H1 (cell line): ENCODE data around the gene ST13. TPM values are rescaled to one million over a fixed set of nuclear protein-coding genes. Genes with fewer than 3 reads are reported as not detected.

Source experiments
- CTCF ChIA-PET: fragments of 300-600 bp; sonication (Branson Sonifier 250); formaldehyde crosslinking; loops from one replicate; lab custom pipeline; 2021; ENCODE audit not compliant: partially characterized antibody; lab: Charles Lee
- POLR2A ChIA-PET: fragments of 300-600 bp; sonication (Branson Sonifier 250); formaldehyde crosslinking; loops from one replicate; lab custom pipeline; 2021; ENCODE audit warnings: inconsistent platforms; ENCODE audit not compliant: partially characterized antibody; lab: Charles Lee
- DNase-seq, 2 experiments: peaks; one replicate each; pipeline versions ENCODE4 v3.0.0 to v3.0.0-alpha.2; 2010 to 2022; ENCODE audit warnings: low spot score in 2 of 2, low read depth in 1 of 2, mixed read lengths in 1 of 2
- FAIRE-seq: peaks from 2 replicates; lab custom pipeline; 2011; peaks lifted over from hg19 to GRCh38; lab: Jason Lieb, UNC
- H2AFZ ChIP-seq: 2 replicates; pipeline ENCODE4 v1.8.1; 2012; ENCODE audit warnings: low read length, inconsistent platforms
- H2AK5ac ChIP-seq: 2 replicates; pipeline ENCODE4 v1.6.1; 2013; ENCODE audit warnings: low read depth, low read length
- H2BK120ac ChIP-seq: replicated peaks from 2 replicates; pipeline ENCODE3; 2013; ENCODE audit warnings: low read depth, low read length, inconsistent platforms
- H2BK12ac ChIP-seq: 2 replicates; pipeline ENCODE4 v1.6.1; 2013; ENCODE audit warnings: low read depth, low read length
- H2BK15ac ChIP-seq: 2 replicates; pipeline ENCODE4 v1.6.1; 2013; ENCODE audit warnings: low read length
- H2BK20ac ChIP-seq: 2 replicates; pipeline ENCODE4 v1.6.1; 2013; ENCODE audit warnings: low read length
- H2BK5ac ChIP-seq: 2 replicates; pipeline ENCODE4 v1.6.1; 2013; ENCODE audit warnings: low read depth, low read length
- H3K14ac ChIP-seq: 2 replicates; pipeline ENCODE4 v1.6.1; 2013; ENCODE audit warnings: inconsistent platforms; ENCODE audit not compliant: insufficient read length
- H3K18ac ChIP-seq: 2 replicates; pipeline ENCODE4 v1.6.1; 2013; ENCODE audit warnings: low read length; ENCODE audit errors: extremely low read depth
- H3K23ac ChIP-seq: 2 replicates; pipeline ENCODE4 v1.6.1; 2013; ENCODE audit warnings: inconsistent platforms; ENCODE audit not compliant: insufficient read length
- H3K23me2 ChIP-seq: 2 replicates; pipeline ENCODE4 v1.6.1; 2013; ENCODE audit warnings: low read depth, low read length
- H3K27ac ChIP-seq: 2 replicates; pipeline ENCODE4 v1.6.1; 2011; ENCODE audit warnings: low read depth, low read length, inconsistent platforms
- H3K27me3 ChIP-seq, 4 experiments: replicated peaks in 1 of 4; 1 replicate in 1 of 4; 2 replicates in 3 of 4; pipeline versions ENCODE4 v1.6.1 to v1.8.1; 2011 to 2013; ENCODE audit warnings: low read length in 3 of 4, mild to moderate bottlenecking in 3 of 4, inconsistent platforms in 2 of 4, mixed read lengths in 2 of 4, moderate library complexity in 1 of 4; ENCODE audit not compliant: control insufficient read depth in 3 of 4, insufficient read depth in 3 of 4; ENCODE audit errors: extremely low read depth in 1 of 4
- H3K36me3 ChIP-seq, 4 experiments: 2 replicates each; pipeline versions ENCODE4 v1.6.1 to v1.8.1; 2011 to 2013; ENCODE audit warnings: mild to moderate bottlenecking in 4 of 4, low read length in 3 of 4, moderate library complexity in 2 of 4, control low read depth in 1 of 4, inconsistent platforms in 1 of 4; ENCODE audit not compliant: insufficient read depth in 4 of 4, control insufficient read depth in 2 of 4
- H3K4ac ChIP-seq: replicated peaks from 2 replicates; pipeline ENCODE3; 2013; ENCODE audit warnings: low read length, low read depth, mixed read lengths, inconsistent platforms; ENCODE audit not compliant: insufficient read length
- H3K4me1 ChIP-seq, 4 experiments: replicated peaks in 1 of 4; 1 replicate in 1 of 4; 2 replicates in 3 of 4; pipeline versions ENCODE4 v1.6.1 to v1.8.1; 2011 to 2013; ENCODE audit warnings: low read length in 3 of 4, inconsistent platforms in 2 of 4, mixed read lengths in 1 of 4; ENCODE audit not compliant: insufficient read depth in 4 of 4, control insufficient read depth in 3 of 4
- H3K4me2 ChIP-seq, 2 experiments: 2 replicates each; pipeline versions ENCODE4 v1.6.1 to v1.8.1; 2011 to 2013; ENCODE audit warnings: low read depth in 2 of 2, low read length in 2 of 2, control low read depth in 1 of 2, inconsistent platforms in 1 of 2, mild to moderate bottlenecking in 1 of 2; ENCODE audit not compliant: insufficient read depth in 1 of 2
- H3K4me3 ChIP-seq, 4 experiments: fragments of 200-600, 300-600 bp in 1 of 4; sonication (generic), shearing (Covaris generic), sonication (Bioruptor Twin) in 1 of 4; 2 replicates each; pipeline versions ENCODE4 v1.5.1 to v1.8.1; 2011 to 2016; ENCODE audit warnings: low read length in 4 of 4, low read depth in 3 of 4, control low read depth in 2 of 4, inconsistent platforms in 2 of 4, mild to moderate bottlenecking in 2 of 4, mixed read lengths in 1 of 4, moderate library complexity in 1 of 4; ENCODE audit not compliant: insufficient read depth in 2 of 4; ENCODE audit errors: extremely low read depth in 1 of 4
- H3K56ac ChIP-seq: replicated peaks from 2 replicates; pipeline ENCODE3; 2013; ENCODE audit warnings: low read depth, mild to moderate bottlenecking, mixed read lengths, low read length, inconsistent platforms; ENCODE audit not compliant: insufficient read length
- H3K79me1 ChIP-seq: 2 replicates; pipeline ENCODE4 v1.6.1; 2013; ENCODE audit warnings: low read depth, low read length, control low read depth
- H3K79me2 ChIP-seq, 2 experiments: 2 replicates each; pipeline versions ENCODE4 v1.6.1 to v1.8.1; 2012 to 2013; ENCODE audit warnings: low read length in 2 of 2, mild to moderate bottlenecking in 2 of 2, inconsistent platforms in 1 of 2; ENCODE audit not compliant: insufficient read depth in 2 of 2, control insufficient read depth in 1 of 2
- H3K9ac ChIP-seq, 4 experiments: replicated peaks in 1 of 4; 1 replicate in 1 of 4; 2 replicates in 3 of 4; pipeline versions ENCODE4 v1.6.1 to v1.8.1; 2011 to 2013; ENCODE audit warnings: low read depth in 3 of 4, low read length in 3 of 4, control low read depth in 2 of 4, mild to moderate bottlenecking in 2 of 4, moderate library complexity in 2 of 4, inconsistent platforms in 1 of 4; ENCODE audit errors: extremely low read depth in 1 of 4
- H3K9me3 ChIP-seq, 2 experiments: 2 replicates each; pipeline versions ENCODE4 v1.6.1 to v1.8.1; 2012 to 2013; ENCODE audit warnings: mild to moderate bottlenecking in 2 of 2, moderate library complexity in 2 of 2, control low read depth in 1 of 2, inconsistent platforms in 1 of 2, low read depth in 1 of 2, low read length in 1 of 2, mixed read lengths in 1 of 2; ENCODE audit not compliant: insufficient read depth in 2 of 2
- H4K20me1 ChIP-seq, 2 experiments: replicated peaks in 1 of 2; 2 replicates each; pipeline versions ENCODE3 to v1.8.1; 2011 to 2013; ENCODE audit warnings: inconsistent platforms in 2 of 2, low read length in 2 of 2, mild to moderate bottlenecking in 1 of 2; ENCODE audit not compliant: insufficient read depth in 2 of 2, control insufficient read depth in 1 of 2
- H4K5ac ChIP-seq: 2 replicates; pipeline ENCODE4 v1.6.1; 2013; ENCODE audit warnings: low read length, low read depth, mixed read lengths, inconsistent platforms; ENCODE audit not compliant: insufficient read length
- H4K8ac ChIP-seq: 2 replicates; pipeline ENCODE4 v1.8.0; 2013; ENCODE audit warnings: mild to moderate bottlenecking, moderate library complexity, low read length, inconsistent platforms; ENCODE audit not compliant: insufficient read depth; ENCODE audit errors: extremely low read depth
- H4K91ac ChIP-seq: replicated peaks from 2 replicates; pipeline ENCODE3; 2013; ENCODE audit warnings: low read length, mixed read lengths, inconsistent platforms; ENCODE audit not compliant: insufficient read length
- CBX8 ChIP-seq: fragments of 300-800, 300-1000 bp; sonication (generic); IDR thresholded peaks from 2 replicates; pipeline ENCODE4 v1.7.1; 2016; ENCODE audit warnings: low read depth, low read length, borderline replicate concordance
- CHD1 ChIP-seq: IDR thresholded peaks from 2 replicates; pipeline ENCODE4 v1.6.1; 2012; ENCODE audit warnings: low read depth, low read length, improper control_type of control experiment
- GABPA ChIP-seq: IDR thresholded peaks from 2 replicates; pipeline ENCODE4 v1.6.1; 2011; ENCODE audit warnings: mild to moderate bottlenecking, low read length, moderate library complexity, borderline replicate concordance; ENCODE audit not compliant: insufficient read depth
- JUND ChIP-seq: IDR thresholded peaks from 2 replicates; pipeline ENCODE4 v1.6.1; 2011; ENCODE audit warnings: mild to moderate bottlenecking, improper control_type of control experiment, low read length
- POLR2A ChIP-seq, 2 experiments: IDR thresholded peaks; 1 replicate in 1 of 2; 2 replicates in 1 of 2; pipeline ENCODE4 v1.6.1; 2011; ENCODE audit warnings: low read depth in 2 of 2, low read length in 2 of 2, mild to moderate bottlenecking in 2 of 2; ENCODE audit errors: control extremely low read depth in 1 of 2
- SP4 ChIP-seq: IDR thresholded peaks from 2 replicates; pipeline ENCODE4 v1.6.1; 2012; ENCODE audit warnings: low read length, inconsistent platforms
- SRF ChIP-seq: IDR thresholded peaks from 2 replicates; pipeline ENCODE4 v1.6.1; 2011; ENCODE audit warnings: mild to moderate bottlenecking, low read depth, low read length, moderate library complexity
- WGBS, 2 experiments: shearing (Covaris generic) in 1 of 2; methylation state at CpG; one replicate each; pipeline versions ENCODE4 v1.1.6 to v1.1.7; 2013 to 2015; ENCODE audit warnings: low lambda C conversion rate in 2 of 2, mixed read lengths in 2 of 2, inconsistent platforms in 1 of 2, low coverage in 1 of 2, missing lambda C conversion rate in 1 of 2; ENCODE audit not compliant: insufficient replicate concordance in 2 of 2, insufficient coverage in 1 of 2, insufficient read length in 1 of 2; ENCODE audit errors: extremely low coverage in 1 of 2, missing lambda C conversion rate in 1 of 2; 5-methylcytosine and 5-hydroxymethylcytosine counted together
- polyA plus RNA-seq, 7 experiments: library from polyadenylated mRNA; depleted of rRNA in 3 of 7; stranded (reverse) in 5 of 7; unstranded in 2 of 7; fragments of >200 nt in 5 of 7; fragments of 200-250 nt in 2 of 7; gene quantifications; 1 replicate in 5 of 7; 2 replicates in 1 of 7; 4 replicates in 1 of 7; pipeline versions ENCODE4 v1.2.1 to v1.2.3, GENCODE V29; 2011 to 2013; ENCODE audit warnings: missing spikeins in 2 of 7, mixed read lengths in 2 of 7
- total RNA-seq: library from RNA; stranded (reverse); fragmentation: NEBNext Ultra II Directional; extraction: Animal tissue kit (Norgen Biotek cat#: 25700); gene quantifications from 2 replicates; pipeline ENCODE4 v1.2.1, GENCODE V29; 2021

Gene ST13
- total and polyA plus RNA-seq, 2 of the 8 experiments (the other 6 are each of a cell fraction or from before 2014, with no cell fraction given) = 52.0 to 305 TPM

GRCh38 chr22:40862537-40862936, 6.1 kb upstream of the ST13 start:
- peaks cover 5 to 65% of the 10 kb centered on the region in 2 experiments; a peak in 3 of 4 replicates for H3K79me2 ChIP-seq
- no peak overlapping the region for H2AFZ ChIP-seq
- H3K4me2 ChIP-seq = no peak overlapping the region
- H4K91ac ChIP-seq = no peak overlapping the region
- DNase-seq = no peak
- H2BK20ac ChIP-seq = no peak overlapping the region
- no peak overlapping the region for H3K56ac ChIP-seq
- no peak overlapping the region for H3K23ac ChIP-seq
- 95% methylated on average over 2 of the region's 2 CpGs; no CpG with 5 or more reads in 1 of the 2 experiments for WGBS, 2 experiments
- no peak overlapping the region for H2BK12ac ChIP-seq
- POLR2A ChIA-PET = interaction anchor here (0.7 kb wide), 1 partner anchor 42 kb away, joined by 3 read pairs; no protein-coding TSS in a partner anchor
- H4K8ac ChIP-seq = no peak overlapping the region
- H2BK15ac ChIP-seq = no peak overlapping the region
- H3K4ac ChIP-seq = no peak overlapping the region
- no peak overlapping the region for H3K18ac ChIP-seq
- H4K5ac ChIP-seq = no peak overlapping the region
- H2BK120ac ChIP-seq = no peak overlapping the region
- no peak overlapping the region for H3K14ac ChIP-seq
- no peak overlapping the region for H2AK5ac ChIP-seq
- CTCF ChIA-PET = no interaction called here
- H3K9ac ChIP-seq = no peak overlapping the region
- H3K23me2 ChIP-seq = peaks cover 2% of the 10 kb centered on the region
- H3K4me3 ChIP-seq = no peak overlapping the region
- H2BK5ac ChIP-seq = no peak overlapping the region
- H3K27me3 ChIP-seq = no peaks in the 10 kb centered on the region
- TF ChIP-seq CHD1 = no peak
- no peak for TF ChIP-seq POLR2A (IDR thresholded peaks at IDR 0.05; ENCODE audit: control extremely low read depth in 1 of 2, low read depth in 2 of 2, low read length in 2 of 2)
- TF ChIP-seq CBX8 = no peak
- no peak for TF ChIP-seq SRF
- no peak for TF ChIP-seq GABPA
- TF ChIP-seq JUND = no peak
- TF ChIP-seq SP4 = no peak
- H3K27ac ChIP-seq = no peak overlapping the region
- peaks cover 0 to 14% (median 0%) of the 10 kb centered on the region in 4 experiments; a peak in 4 of 8 replicates for H3K36me3 ChIP-seq
- H4K20me1 ChIP-seq = peaks cover 2 to 4% of the 10 kb centered on the region in 2 experiments
- peaks cover 0 to 3% (median 0%) of the 10 kb centered on the region in 4 experiments; a peak in 1 of 7 replicates for H3K4me1 ChIP-seq
- no peaks in the 10 kb centered on the region for H3K9me3 ChIP-seq
- no peak for FAIRE-seq
- H3K79me1 ChIP-seq = no peaks in the 10 kb centered on the region; the same call in 1 of the 2 replicates
